K562 (cell line): ENCODE measurements around the gene SART3. TPM values are rescaled to one million over a fixed set of nuclear protein-coding genes. Genes with fewer than 3 reads are reported as not detected.

Experiments
- CC2D1A ChIP-seq: fragments of 450-650 bp; IDR thresholded peaks from 2 replicates; pipeline ENCODE4 v1.6.1; 2017; ENCODE audit warnings: mild to moderate bottlenecking
- ELF2 ChIP-seq: fragments of 250-450 bp; sonication (Bioruptor Pico); IDR thresholded peaks from 2 replicates; pipeline ENCODE4 v1.5.0; 2021; ENCODE audit warnings: mild to moderate bottlenecking
- GATAD2A ChIP-seq: fragments of 450-650 bp; IDR thresholded peaks from 2 replicates; pipeline ENCODE4 v1.6.1; 2017
- HOXB6 ChIP-seq: fragments of 250-450 bp; sonication (Bioruptor Pico); IDR thresholded peaks from 2 replicates; pipeline ENCODE4 v1.5.1; 2022; ENCODE audit warnings: mild to moderate bottlenecking, borderline replicate concordance
- KDM2B ChIP-seq: fragments of 250-450 bp; sonication (Bioruptor Pico); IDR thresholded peaks from 2 replicates; pipeline ENCODE4 v1.8.0; 2021; ENCODE audit warnings: mild to moderate bottlenecking, moderate library complexity
- KDM5B ChIP-seq: fragments of 200-600 bp; sonication (generic); IDR thresholded peaks from 2 replicates; pipeline ENCODE4 v1.6.1; 2012; ENCODE audit warnings: low read depth, mild to moderate bottlenecking, moderate library complexity, low read length, control low read depth, inconsistent platforms; ENCODE audit not compliant: insufficient replicate concordance
- MIER1 ChIP-seq: fragments of 450-650 bp; IDR thresholded peaks from 2 replicates; pipeline ENCODE4 v1.6.1; 2016; ENCODE audit warnings: antibody characterized with exemption, mild to moderate bottlenecking, low read depth
- PRDM10 ChIP-seq: fragments of 450-650 bp; IDR thresholded peaks from 2 replicates; pipeline ENCODE4 v1.6.1; 2018; ENCODE audit not compliant: partially characterized antibody
- SLC30A9 ChIP-seq: fragments of 250-450 bp; sonication (Bioruptor Pico); IDR thresholded peaks from 2 replicates; pipeline ENCODE4 v1.8.0; 2022; ENCODE audit warnings: mild to moderate bottlenecking, moderate library complexity
- TRIM28 ChIP-seq: fragments of 450-650 bp; IDR thresholded peaks from 2 replicates; pipeline ENCODE4 v1.6.1; 2017
- ZC3H11A ChIP-seq: IDR thresholded peaks from 2 replicates; pipeline ENCODE4 v1.6.1; 2012; ENCODE audit warnings: low read depth, low read length, improper control_type of control experiment
- ZNF174 ChIP-seq: fragments of 250-450 bp; sonication (Bioruptor Pico); IDR thresholded peaks from 2 replicates; pipeline ENCODE4 v1.4.0; 2020; ENCODE audit warnings: mild to moderate bottlenecking
- ZNF24 ChIP-seq: fragments of 450-650 bp; IDR thresholded peaks from 2 replicates; pipeline ENCODE4 v1.6.1; 2016
- polyA plus RNA-seq, 8 experiments: library from polyadenylated mRNA; depleted of rRNA in 4 of 8; stranded (reverse) in 5 of 8; unstranded in 3 of 8; fragments of >200 nt; fragmentation: Nextera tagmentation in 2 of 8; fragmentation: Illumina TruSeq in 1 of 8; extraction: Ambion mirVana in 2 of 8; extraction: Trizol in 1 of 8; gene quantifications; 2 replicates each; pipeline versions ENCODE4 v1.2.1 to v1.2.3, GENCODE V29; 2011 to 2014; ENCODE audit warnings: inconsistent platforms in 1 of 8, missing spikeins in 1 of 8
- total RNA-seq, 7 experiments: library from RNA; depleted of rRNA in 6 of 7; stranded (reverse); fragments of >200 nt in 6 of 7; fragmentation: Illumina TruSeq in 2 of 7; extraction: Trizol in 2 of 7; gene quantifications; 2 replicates each; pipeline versions ENCODE4 v1.2.1 to v1.2.3, GENCODE V29; 2011 to 2021; ENCODE audit warnings: low replicate concordance in 1 of 7
- TF ChIP-seq, protein P1 (sequence below): fragments of 250-450 bp; sonication (Bioruptor Pico); IDR thresholded peaks from 2 replicates; pipeline ENCODE4 v1.4.0; 2020; ENCODE audit warnings: mild to moderate bottlenecking, moderate library complexity
- TF ChIP-seq, protein P2 (sequence below): fragments of 200-800 bp; sonication (Bioruptor generic); IDR thresholded peaks from 2 replicates; pipeline ENCODE4 v1.6.1; 2017; ENCODE audit warnings: missing genetic modification characterization, missing compliant biosample characterization
- TF ChIP-seq, protein P3 (sequence below): fragments of 250-450 bp; sonication (Bioruptor Pico); IDR thresholded peaks from 2 replicates; pipeline ENCODE4 v1.9.0; 2021; ENCODE audit warnings: mild to moderate bottlenecking, inconsistent platforms

Gene SART3
- total and polyA plus RNA-seq, 9 of the 15 experiments (the other 6 are each of a cell fraction or from before 2014, with no cell fraction given) = 8.9 to 167 (median 56.7) TPM

- TF ChIP-seq CC2D1A (no peak), ELF2 (CRISPR knock-in tag) (peak; percentile 95), PRDM10 (no peak), ZNF174 (CRISPR knock-in tag) (no peak), HOXB6 (CRISPR knock-in tag) (no peak), ZNF24 (no peak), TRIM28 (no peak), SLC30A9 (no peak), MIER1 (no peak), GATAD2A (no peak), KDM5B (peak; percentile 84), KDM2B (CRISPR knock-in tag) (no peak), ZC3H11A (no peak)
- TF ChIP-seq, protein P1, sequence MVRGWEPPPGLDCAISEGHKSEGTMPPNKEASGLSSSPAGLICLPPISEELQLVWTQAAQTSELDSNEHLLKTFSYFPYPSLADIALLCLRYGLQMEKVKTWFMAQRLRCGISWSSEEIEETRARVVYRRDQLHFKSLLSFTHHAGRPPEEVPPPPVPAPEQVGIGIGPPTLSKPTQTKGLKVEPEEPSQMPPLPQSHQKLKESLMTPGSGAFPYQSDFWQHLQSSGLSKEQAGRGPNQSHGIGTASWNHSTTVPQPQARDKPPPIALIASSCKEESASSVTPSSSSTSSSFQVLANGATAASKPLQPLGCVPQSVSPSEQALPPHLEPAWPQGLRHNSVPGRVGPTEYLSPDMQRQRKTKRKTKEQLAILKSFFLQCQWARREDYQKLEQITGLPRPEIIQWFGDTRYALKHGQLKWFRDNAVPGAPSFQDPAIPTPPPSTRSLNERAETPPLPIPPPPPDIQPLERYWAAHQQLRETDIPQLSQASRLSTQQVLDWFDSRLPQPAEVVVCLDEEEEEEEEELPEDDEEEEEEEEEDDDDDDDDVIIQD (CRISPR knock-in tag) = no peak
- TF ChIP-seq, protein P2, sequence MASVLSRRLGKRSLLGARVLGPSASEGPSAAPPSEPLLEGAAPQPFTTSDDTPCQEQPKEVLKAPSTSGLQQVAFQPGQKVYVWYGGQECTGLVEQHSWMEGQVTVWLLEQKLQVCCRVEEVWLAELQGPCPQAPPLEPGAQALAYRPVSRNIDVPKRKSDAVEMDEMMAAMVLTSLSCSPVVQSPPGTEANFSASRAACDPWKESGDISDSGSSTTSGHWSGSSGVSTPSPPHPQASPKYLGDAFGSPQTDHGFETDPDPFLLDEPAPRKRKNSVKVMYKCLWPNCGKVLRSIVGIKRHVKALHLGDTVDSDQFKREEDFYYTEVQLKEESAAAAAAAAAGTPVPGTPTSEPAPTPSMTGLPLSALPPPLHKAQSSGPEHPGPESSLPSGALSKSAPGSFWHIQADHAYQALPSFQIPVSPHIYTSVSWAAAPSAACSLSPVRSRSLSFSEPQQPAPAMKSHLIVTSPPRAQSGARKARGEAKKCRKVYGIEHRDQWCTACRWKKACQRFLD = no peak
- TF ChIP-seq, protein P3, sequence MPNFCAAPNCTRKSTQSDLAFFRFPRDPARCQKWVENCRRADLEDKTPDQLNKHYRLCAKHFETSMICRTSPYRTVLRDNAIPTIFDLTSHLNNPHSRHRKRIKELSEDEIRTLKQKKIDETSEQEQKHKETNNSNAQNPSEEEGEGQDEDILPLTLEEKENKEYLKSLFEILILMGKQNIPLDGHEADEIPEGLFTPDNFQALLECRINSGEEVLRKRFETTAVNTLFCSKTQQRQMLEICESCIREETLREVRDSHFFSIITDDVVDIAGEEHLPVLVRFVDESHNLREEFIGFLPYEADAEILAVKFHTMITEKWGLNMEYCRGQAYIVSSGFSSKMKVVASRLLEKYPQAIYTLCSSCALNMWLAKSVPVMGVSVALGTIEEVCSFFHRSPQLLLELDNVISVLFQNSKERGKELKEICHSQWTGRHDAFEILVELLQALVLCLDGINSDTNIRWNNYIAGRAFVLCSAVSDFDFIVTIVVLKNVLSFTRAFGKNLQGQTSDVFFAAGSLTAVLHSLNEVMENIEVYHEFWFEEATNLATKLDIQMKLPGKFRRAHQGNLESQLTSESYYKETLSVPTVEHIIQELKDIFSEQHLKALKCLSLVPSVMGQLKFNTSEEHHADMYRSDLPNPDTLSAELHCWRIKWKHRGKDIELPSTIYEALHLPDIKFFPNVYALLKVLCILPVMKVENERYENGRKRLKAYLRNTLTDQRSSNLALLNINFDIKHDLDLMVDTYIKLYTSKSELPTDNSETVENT (CRISPR knock-in tag) = no peak; the same call in 1 of the 2 replicates
These were observed 45.8 kb downstream of the SART3 start, which contains the start of gene FICD (continued) for GRCh38 chr12:108514973-108515814.
